ENCODE data around the gene PHRF1. TPM values are rescaled to one million over a fixed set of nuclear protein-coding genes. Genes with fewer than 3 reads are reported as not detected.
"Not testable (repeated sequence)": the region's sequence is repeated elsewhere in the genome, so short reads cannot be mapped to it uniquely, and the experiment has no call there.

PHRF1 gene
- total RNA-seq, 1 experiment from 2014 or later = 35.6 TPM

GRCh38 chr11:653136-653535 is 76.9 kb downstream of the PHRF1 start:
- DNase-seq (ENCODE audit: low read depth) = not testable (repeated sequence)

- no peak for DNase-seq (ENCODE audit: low read depth)
These were observed 77.6 kb downstream of the PHRF1 start for GRCh38 chr11:653837-654236.

GRCh38 chr11:654444-654843 is 78.2 kb downstream of the PHRF1 start:
- not testable (repeated sequence) for DNase-seq (ENCODE audit: low read depth)

GRCh38 chr11:655036-655726 is 78.9 kb downstream of the PHRF1 start:
- DNase-seq (ENCODE audit: low read depth) = no peak

GRCh38 chr11:656426-656825 is 80.2 kb downstream of the PHRF1 start:
- no peak for DNase-seq (ENCODE audit: low read depth)

GRCh38 chr11:656866-657265 is 80.6 kb downstream of the PHRF1 start:
- no peak for DNase-seq (ENCODE audit: low read depth)

GRCh38 chr11:657691-658126 is 81.4 kb downstream of the PHRF1 start:
- no peak for DNase-seq (ENCODE audit: low read depth)

- DNase-seq (ENCODE audit: low read depth) = no peak
These were observed 83.3 kb downstream of the PHRF1 start for GRCh38 chr11:659532-660085.

GRCh38 chr11:660281-660680 is 84.0 kb downstream of the PHRF1 start:
- no peak for DNase-seq (ENCODE audit: low read depth)

GRCh38 chr11:660681-661444 is 84.6 kb downstream of the PHRF1 start:
- no peak for DNase-seq (ENCODE audit: low read depth)

Other genes with a start within 250 kb of the PHRF1 start
- gene B4GALNT4, start 207.0 kb upstream of the PHRF1 start, total RNA-seq (2014; rRNA removed) = 0.75 and 1.3 TPM in 2 replicates
- 3.7 and 4.7 TPM in 2 replicates for gene PKP3, start 182.3 kb upstream of the PHRF1 start, total RNA-seq (2014; rRNA removed)
- gene SIGIRR, start 161.5 kb upstream of the PHRF1 start, total RNA-seq (2014; rRNA removed) = 5.5 and 5.8 TPM in 2 replicates
- gene ANO9, start 134.5 kb upstream of the PHRF1 start, total RNA-seq (2014; rRNA removed) = not detected in 2 replicates
- 40.7 and 51.2 TPM in 2 replicates for gene PTDSS2, start 126.2 kb upstream of the PHRF1 start, total RNA-seq (2014; rRNA removed)
- gene RNH1, start 69.2 kb upstream of the PHRF1 start, total RNA-seq (2014; rRNA removed) = 287 and 315 TPM in 2 replicates
- gene HRAS, start 40.9 kb upstream of the PHRF1 start, total RNA-seq (2014; rRNA removed) = 58.1 and 70.7 TPM in 2 replicates
- gene LRRC56, start 38.9 kb upstream of the PHRF1 start, total RNA-seq (2014; rRNA removed) = 0.17 and 0.19 TPM in 2 replicates
- 0.46 and 1.3 TPM in 2 replicates for gene LMNTD2, start 15.7 kb upstream of the PHRF1 start, total RNA-seq (2014; rRNA removed)
- gene RASSF7, start 15.5 kb upstream of the PHRF1 start, total RNA-seq (2014; rRNA removed) = 6.2 and 8.8 TPM in 2 replicates
- gene IRF7, start 39.5 kb downstream of the PHRF1 start, total RNA-seq (2014; rRNA removed) = 10.7 and 12.5 TPM in 2 replicates
- not detected in 2 replicates for gene CDHR5, start 48.5 kb downstream of the PHRF1 start, total RNA-seq (2014; rRNA removed)
- not detected in 2 replicates for gene SCT, start 50.7 kb downstream of the PHRF1 start, total RNA-seq (2014; rRNA removed)
- gene DRD4, start 60.8 kb downstream of the PHRF1 start, total RNA-seq (2014; rRNA removed) = not detected in 2 replicates
- gene DEAF1, start 118.8 kb downstream of the PHRF1 start, total RNA-seq (2014; rRNA removed) = 30.2 and 39.4 TPM in 2 replicates
- gene TMEM80, start 119.3 kb downstream of the PHRF1 start, total RNA-seq (2014; rRNA removed) = 26.2 and 30.3 TPM in 2 replicates
- gene EPS8L2, start 129.8 kb downstream of the PHRF1 start, total RNA-seq (2014; rRNA removed) = 10.9 and 16.9 TPM in 2 replicates
- 125 and 128 TPM in 2 replicates for gene TALDO1, start 171.0 kb downstream of the PHRF1 start, total RNA-seq (2014; rRNA removed)
- 41.7 and 44.9 TPM in 2 replicates for gene GATD1, start 201.0 kb downstream of the PHRF1 start, total RNA-seq (2014; rRNA removed)
- 2.4 and 3.5 TPM in 2 replicates for gene CEND1, start 213.6 kb downstream of the PHRF1 start, total RNA-seq (2014; rRNA removed)
- 18.5 and 19.9 TPM in 2 replicates for gene SLC25A22, start 221.8 kb downstream of the PHRF1 start, total RNA-seq (2014; rRNA removed)
- 13.0 and 15.3 TPM in 2 replicates for gene PIDD1, start 228.8 kb downstream of the PHRF1 start, total RNA-seq (2014; rRNA removed)
- 416 and 495 TPM in 2 replicates for gene RPLP2, start 233.5 kb downstream of the PHRF1 start, total RNA-seq (2014; rRNA removed)
- 43.7 and 45.4 TPM in 2 replicates for gene PNPLA2, start 242.4 kb downstream of the PHRF1 start, total RNA-seq (2014; rRNA removed)

Measured in LHCN-M2 (cell line).